RPMI8226 (cell line): ENCODE measurements around the gene ITGB6.
"Not testable (repeated sequence)": the region's sequence is repeated elsewhere in the genome, so short reads cannot be mapped to it uniquely, and the experiment has no call there.

ENCODE experiments used
- DNase-seq: peaks from one replicate; pipeline ENCODE4 v3.0.0-alpha.2; 2015

Gene ITGB6

GRCh38 chr2:160220545-160221009 lies 20.5 kb upstream of the ITGB6 start:
- DNase-seq = no peak

DNA sequence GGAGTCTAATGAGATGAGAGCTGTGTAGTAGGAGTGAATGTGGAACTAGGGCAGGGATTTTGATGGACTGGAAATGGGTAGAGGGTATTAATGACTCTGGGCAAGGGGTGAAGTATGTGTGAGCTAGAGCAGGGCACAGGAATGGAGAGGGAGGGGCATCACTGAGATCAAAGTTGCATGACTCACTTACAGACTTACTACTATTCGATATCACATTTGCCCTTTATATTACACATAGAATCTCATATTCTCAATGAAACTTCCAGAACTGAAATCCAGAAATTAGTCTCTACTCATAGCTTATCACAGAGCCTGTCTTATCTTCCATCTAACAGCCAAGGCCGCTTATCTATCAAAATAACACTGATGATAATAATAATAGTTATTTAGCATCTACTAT lies 20.0 kb upstream of the ITGB6 start:
- DNase-seq = no peak

GRCh38 chr2:160214461-160215445 lies 14.7 kb upstream of the ITGB6 start:
- no peak for DNase-seq

- no peak for DNase-seq
These were observed 13.4 kb upstream of the ITGB6 start for GRCh38 chr2:160213511-160213910.

DNA sequence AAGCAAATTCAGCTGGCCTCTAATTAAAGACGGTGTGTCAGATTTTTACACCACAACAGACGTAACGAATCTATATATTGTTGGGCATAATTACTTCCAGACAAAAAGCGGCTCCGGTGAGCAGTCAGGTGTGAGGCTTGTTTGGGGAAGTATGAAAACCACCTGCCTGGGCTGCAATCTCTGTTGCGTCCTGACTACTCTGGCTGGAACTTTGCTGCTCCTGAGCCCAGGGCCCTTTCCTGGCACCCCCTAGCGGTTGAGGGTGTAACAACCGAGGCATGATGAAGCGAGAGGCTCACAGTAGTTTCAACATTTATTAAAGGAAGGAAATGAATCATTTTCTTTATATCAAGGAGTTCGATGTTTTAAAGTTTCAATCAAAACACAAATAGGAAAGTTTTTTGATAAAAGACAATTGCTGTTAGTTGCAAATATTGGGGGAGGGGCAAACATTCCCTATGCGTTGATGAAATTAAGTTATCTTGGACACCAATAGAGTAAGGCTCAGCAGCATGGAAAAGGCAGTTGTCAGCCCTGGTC lies 10.6 kb upstream of the ITGB6 start:
- peak; percentile 86 for DNase-seq

GRCh38 chr2:160209516-160209856 lies 9.4 kb upstream of the ITGB6 start:
- no peak for DNase-seq

DNA sequence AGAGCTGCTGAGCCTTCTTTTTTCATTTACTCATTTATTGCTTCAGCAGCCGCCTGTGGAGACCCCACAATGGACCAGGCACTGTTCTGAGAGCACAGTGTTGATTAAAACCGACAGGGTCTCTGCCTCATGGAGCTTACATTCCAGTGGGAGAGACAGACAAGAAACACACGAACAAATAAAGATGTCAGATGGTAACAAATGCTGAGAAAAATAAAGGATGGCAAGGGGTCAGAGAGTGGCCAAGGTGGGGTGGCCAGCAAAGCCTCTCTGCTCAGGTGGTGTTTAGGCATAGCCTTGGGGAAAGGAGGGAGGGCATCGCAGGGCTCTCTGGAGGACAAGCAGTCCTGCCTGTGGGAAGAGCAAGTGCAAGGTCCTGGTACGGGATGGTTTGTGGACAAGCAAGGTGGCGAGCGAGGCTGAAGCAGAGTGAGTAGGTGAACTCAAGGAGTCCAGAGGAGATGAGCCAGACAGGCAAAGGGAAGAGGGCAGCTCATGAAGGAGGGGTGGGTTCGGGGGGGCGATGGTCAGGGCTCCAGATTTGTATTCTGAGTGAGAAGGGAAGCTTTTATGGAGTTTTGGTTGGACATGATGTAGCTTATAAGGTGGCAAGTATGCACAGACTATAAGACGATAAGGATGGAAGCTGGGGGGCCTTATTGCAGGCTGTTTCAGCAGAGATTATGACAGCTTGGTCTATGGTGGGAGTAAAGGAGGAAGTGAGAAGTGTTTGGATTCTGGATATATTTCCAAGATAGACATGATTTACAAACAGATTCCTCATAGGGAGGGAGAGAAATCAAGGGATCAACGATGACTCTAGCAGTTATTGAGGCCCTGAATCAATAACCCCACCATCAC lies 8.8 kb upstream of the ITGB6 start:
- no peak for DNase-seq

DNA sequence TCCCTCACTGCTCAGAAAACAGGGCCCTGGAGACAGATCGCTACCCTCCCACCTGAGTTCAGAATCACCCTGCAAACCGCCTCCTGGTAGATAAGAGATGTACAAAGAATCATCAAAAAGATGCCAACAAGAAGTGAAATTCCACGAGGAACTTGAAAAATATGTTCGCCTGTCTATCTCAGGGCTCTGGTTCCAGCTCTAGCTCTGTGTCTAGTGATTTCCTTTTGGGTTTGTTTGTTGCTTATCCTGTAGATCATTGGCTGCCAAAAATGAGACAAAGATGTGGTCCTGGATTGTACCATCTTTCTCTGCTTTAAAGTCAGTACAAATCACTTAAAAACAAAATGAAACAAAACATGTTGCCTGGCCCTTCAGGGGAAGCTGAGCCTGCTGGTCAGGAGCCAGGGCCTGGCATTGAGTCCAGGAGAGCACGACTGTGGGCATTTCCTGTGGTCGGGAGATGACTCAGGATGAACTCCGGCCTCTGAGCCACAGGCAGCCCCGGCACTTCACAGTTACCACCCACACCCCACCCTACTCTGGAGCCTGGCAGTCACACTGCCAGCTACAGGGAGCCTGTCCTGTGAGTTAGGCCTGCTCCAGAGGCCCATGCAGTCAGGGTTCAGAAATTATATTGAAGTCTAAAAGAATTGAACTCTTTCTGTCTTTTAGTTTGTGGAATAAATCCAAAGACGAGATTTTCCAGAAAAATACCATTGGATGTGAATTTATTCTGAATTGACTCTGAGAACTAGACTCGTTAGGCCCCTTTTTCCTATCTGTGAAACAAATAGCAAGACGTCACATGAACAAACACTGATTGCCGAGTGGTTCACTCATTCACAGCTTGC lies 8.0 kb upstream of the ITGB6 start:
- DNase-seq = peak; percentile 13

DNA sequence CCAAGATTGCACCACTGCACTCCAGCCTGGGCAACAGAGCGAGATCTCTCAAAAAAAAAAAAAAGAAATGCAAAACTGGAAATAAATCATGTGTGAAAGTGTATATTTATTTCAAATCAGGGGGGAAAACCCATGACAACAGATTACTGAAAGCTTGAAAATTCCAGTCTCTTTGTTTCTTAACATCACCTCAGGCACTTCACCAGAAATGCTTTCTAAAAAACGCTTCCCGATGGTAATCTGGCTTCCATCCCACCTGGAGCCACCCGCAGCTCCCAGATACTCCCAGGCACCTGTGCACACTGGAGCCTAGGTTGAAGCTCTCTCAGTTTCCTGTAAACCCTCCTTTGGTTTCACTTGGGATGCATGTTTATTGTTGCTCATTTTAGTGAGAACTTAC lies 7.2 kb upstream of the ITGB6 start:
- DNase-seq = no peak

- DNase-seq = no peak
These were observed 6.4 kb upstream of the ITGB6 start for GRCh38 chr2:160206436-160206835.

GRCh38 chr2:160205505-160205904 lies 5.4 kb upstream of the ITGB6 start:
- no peak for DNase-seq

DNA sequence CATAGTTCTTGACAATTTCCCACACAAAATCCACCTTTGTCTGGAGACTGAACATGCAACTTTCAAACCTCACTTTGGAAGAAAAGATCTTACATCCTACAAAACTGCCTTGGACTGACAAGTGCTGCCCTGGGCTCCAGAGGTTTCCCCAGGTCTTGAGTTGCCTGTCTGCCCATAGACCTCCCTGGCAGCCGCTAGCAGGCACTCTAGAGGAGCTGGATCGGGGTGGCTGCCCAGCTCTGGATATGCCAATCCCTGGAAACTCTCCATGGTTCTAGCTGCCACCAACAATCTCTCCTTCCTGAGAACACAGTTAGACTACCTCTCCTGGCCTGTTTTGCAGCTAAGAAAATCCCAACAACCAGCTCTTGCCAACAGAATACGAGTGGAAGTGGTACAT lies 3.4 kb upstream of the ITGB6 start:
- DNase-seq = no peak

GRCh38 chr2:160203007-160203406 lies 2.9 kb upstream of the ITGB6 start:
- DNase-seq = no peak

GRCh38 chr2:160201849-160202539 lies 1.9 kb upstream of the ITGB6 start:
- DNase-seq = no peak

DNA sequence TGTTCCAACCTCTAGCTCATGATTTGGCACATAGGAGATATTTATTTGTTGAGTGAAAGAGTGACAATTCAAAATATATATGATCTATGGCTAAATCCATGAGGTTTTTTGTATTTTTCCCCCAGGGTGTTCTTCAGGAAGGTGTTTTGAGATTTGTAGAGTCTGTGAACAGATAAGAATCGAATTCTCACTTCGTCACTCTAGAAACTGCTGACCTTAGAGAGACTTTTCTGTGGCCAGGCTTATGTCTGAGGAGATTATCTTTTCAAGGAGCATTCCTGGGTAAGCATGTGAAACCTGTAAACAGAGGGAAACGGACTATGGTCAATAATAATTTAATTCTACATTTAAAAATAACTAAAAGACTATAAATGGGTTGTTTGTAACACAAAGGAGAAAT lies 849 bp upstream of the ITGB6 start:
- no peak for DNase-seq

GRCh38 chr2:160199053-160199452 lies 1.0 kb downstream of the ITGB6 start:
- DNase-seq = no peak

DNA sequence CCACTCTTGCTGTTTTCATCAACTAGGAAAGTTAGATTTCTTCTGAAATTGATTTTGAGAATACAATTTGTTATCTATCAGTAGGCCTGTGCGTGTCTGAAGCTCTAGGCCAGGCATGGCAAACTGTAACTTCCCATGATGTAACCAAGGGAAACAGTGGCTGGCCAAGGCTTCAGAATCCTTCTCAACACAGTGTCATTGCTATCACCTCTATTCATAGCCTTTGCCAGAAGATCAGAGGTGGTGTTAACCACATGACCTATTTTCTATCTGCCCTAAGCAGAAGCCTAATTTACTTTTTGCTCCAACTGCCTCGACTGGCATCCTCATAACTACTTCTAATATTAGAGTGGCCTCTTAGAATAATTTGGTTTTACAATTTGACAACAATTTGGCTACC lies 2.5 kb downstream of the ITGB6 start:
- no peak for DNase-seq

DNA sequence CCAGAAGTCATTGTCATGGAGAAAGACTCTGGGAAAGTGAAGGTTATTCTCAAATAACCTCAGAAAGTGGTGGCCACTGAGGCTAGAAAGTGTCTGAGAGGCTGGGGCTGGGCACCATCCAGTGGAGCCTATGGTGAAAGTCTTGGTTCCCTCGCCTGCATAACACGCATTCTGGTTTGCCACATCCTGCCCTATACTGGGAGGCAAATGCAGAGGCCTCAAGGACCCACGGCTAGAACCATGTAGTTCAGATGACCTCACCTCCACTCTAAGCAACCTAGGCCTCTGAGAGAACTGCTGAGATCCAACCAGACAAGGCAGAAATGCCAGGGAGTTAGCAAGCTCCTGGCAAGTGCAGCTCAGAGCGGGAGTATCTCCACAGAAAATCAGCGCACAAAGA lies 5.1 kb downstream of the ITGB6 start:
- DNase-seq = no peak

DNA sequence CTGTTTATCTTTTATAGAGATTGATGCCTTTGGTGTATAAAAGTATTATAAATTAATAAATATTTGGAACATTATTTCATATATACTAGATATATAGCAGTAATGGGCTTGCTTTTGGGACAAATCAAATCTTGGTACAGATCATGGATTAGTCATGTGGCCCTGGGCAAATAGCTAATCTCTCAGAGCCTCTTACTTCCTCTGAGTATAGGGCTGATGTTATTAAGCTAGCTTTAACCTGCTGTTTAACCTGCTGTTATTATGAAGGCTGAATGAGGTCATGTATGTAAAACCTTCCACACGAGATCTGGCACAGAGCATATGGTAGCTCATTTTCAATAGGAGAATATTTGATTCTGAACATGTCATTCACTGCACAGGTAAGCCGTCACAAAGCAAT lies 5.7 kb downstream of the ITGB6 start:
- DNase-seq = no peak

DNA sequence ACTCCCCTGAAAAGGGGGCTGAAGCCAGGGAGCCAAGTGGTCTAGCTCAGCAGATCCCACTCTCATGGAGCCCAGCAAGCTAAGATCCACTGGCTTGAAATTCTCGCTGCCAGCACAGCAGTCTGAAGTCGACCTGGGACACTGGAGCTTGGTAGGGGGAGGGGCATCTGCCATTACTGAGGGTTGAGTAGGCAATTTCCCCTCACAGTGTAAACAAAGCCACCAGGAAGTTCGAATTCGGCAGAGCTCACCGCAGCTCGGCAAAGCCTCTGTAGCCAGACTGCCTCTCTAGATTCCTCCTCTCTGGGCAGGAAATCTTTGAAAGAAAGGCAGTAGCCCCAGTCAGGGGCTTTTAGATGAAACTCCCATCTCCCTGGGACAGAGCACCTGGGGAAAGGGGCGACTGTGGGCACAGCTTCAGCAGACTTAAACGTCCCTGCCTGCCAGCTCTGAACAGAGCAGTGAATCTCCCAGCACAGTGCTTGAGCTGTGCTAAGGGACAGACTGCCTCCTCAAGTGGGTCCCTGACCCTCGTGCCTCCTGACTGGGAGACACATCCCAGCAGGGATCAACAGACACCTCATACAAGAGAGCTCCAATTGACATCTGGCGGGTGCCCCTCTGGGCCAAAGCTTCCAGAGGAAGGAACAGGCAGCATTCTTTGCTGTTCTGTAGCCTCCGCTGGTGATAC lies 18.8 kb downstream of the ITGB6 start:
- DNase-seq = peak; percentile 72

GRCh38 chr2:160180690-160181089 lies 19.4 kb downstream of the ITGB6 start:
- DNase-seq = not testable (repeated sequence)
